ENCODE data around the gene PRKAR1B.

DNA sequence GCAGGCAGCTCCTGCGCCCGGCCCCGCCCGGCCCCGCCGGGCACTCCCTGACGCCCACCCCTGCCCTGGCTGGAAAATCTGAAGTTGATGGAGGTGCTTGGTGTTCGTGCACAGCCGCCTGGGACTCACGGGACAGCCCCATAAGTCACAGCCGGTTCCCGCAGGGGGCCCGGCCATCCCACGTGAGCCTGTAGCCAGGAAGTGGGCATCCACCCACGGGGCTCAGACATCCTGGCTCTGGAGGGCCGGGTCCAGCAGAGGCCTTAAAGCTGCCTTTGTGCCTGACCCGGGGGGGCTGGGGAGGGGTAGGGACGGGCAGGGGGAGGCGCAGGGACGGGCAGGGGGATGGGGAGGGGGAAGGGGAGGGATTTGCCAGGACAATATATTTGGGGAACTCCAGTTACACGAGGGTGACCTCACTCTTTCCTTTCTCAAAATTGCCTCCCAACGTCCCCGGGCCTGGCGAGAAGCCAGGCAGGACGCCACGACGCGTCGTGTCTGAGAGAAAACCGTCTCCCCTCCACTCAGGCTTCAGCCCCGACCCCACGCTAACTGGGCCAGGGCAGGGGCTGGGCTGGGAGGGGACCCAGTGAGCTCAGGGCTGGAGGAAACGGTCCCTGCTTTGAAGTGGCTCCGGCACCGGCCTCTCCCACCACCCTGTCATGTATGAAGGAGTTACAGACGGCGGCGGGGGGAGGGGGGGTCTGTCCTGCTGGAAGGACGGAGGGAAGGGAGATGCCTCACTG is 125.3 kb downstream of the PRKAR1B start:
- TF ChIP-seq, protein P1, sequence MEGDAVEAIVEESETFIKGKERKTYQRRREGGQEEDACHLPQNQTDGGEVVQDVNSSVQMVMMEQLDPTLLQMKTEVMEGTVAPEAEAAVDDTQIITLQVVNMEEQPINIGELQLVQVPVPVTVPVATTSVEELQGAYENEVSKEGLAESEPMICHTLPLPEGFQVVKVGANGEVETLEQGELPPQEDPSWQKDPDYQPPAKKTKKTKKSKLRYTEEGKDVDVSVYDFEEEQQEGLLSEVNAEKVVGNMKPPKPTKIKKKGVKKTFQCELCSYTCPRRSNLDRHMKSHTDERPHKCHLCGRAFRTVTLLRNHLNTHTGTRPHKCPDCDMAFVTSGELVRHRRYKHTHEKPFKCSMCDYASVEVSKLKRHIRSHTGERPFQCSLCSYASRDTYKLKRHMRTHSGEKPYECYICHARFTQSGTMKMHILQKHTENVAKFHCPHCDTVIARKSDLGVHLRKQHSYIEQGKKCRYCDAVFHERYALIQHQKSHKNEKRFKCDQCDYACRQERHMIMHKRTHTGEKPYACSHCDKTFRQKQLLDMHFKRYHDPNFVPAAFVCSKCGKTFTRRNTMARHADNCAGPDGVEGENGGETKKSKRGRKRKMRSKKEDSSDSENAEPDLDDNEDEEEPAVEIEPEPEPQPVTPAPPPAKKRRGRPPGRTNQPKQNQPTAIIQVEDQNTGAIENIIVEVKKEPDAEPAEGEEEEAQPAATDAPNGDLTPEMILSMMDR (IDR thresholded peaks at IDR 0.05; ENCODE audit: low read length) = no peak
- no peak for TF ChIP-seq EZH2 (IDR thresholded peaks at IDR 0.05; ENCODE audit: borderline replicate concordance, low read length)

All from OCI-LY1 (cell line).